H9 (cell line): ENCODE measurements around the gene NAT16. TPM values are rescaled to one million over a fixed set of nuclear protein-coding genes. Genes with fewer than 3 reads are reported as not detected.

ENCODE experiments used
- DNase-seq: peaks from one replicate; pipeline ENCODE4 v3.0.0-alpha.2; 2017
- H2AFZ ChIP-seq: one replicate; pipeline ENCODE4 v1.6.1; 2013; ENCODE audit warnings: mild to moderate bottlenecking, low read length, control low read depth, moderate library complexity
- H2AK5ac ChIP-seq: 2 replicates; pipeline ENCODE4 v1.6.1; 2013; ENCODE audit warnings: low read length, control low read depth, mixed read lengths; ENCODE audit not compliant: insufficient read length
- H2BK120ac ChIP-seq: one replicate; pipeline ENCODE4 v1.6.1; 2013; ENCODE audit warnings: low read depth, mild to moderate bottlenecking, low read length, control low read depth, inconsistent platforms; ENCODE audit not compliant: poor library complexity, severe bottlenecking
- H2BK12ac ChIP-seq: 2 replicates; pipeline ENCODE4 v1.6.1; 2013; ENCODE audit warnings: low read length, control low read depth, mixed read lengths, low read depth; ENCODE audit not compliant: insufficient read length
- H2BK15ac ChIP-seq: 2 replicates; pipeline ENCODE4 v1.6.1; 2013; ENCODE audit warnings: low read depth, low read length, control low read depth
- H2BK20ac ChIP-seq: one replicate; pipeline ENCODE4 v1.6.1; 2013; ENCODE audit warnings: low read depth, mild to moderate bottlenecking, low read length, control low read depth, inconsistent platforms; ENCODE audit not compliant: poor library complexity, severe bottlenecking
- H2BK5ac ChIP-seq: 2 replicates; pipeline ENCODE4 v1.6.1; 2013; ENCODE audit warnings: low read length, control low read depth, mixed read lengths; ENCODE audit not compliant: insufficient read length
- H3K14ac ChIP-seq: 2 replicates; pipeline ENCODE4 v1.6.1; 2013; ENCODE audit warnings: low read length, control low read depth; ENCODE audit not compliant: insufficient read depth
- H3K18ac ChIP-seq: 2 replicates; pipeline ENCODE4 v1.6.1; 2013; ENCODE audit warnings: low read depth, mild to moderate bottlenecking, mixed read lengths, low read length, control low read depth; ENCODE audit not compliant: insufficient read length
- H3K23ac ChIP-seq: 2 replicates; pipeline ENCODE4 v1.6.1; 2013; ENCODE audit warnings: low read length, control low read depth, mixed read lengths, low read depth; ENCODE audit not compliant: insufficient read length
- H3K23me2 ChIP-seq: 2 replicates; pipeline ENCODE4 v1.6.1; 2013; ENCODE audit warnings: low read depth, mild to moderate bottlenecking, mixed read lengths, low read length, control low read depth; ENCODE audit not compliant: insufficient read length, poor library complexity, severe bottlenecking
- H3K27ac ChIP-seq: 2 replicates; pipeline ENCODE4 v1.5.1; 2013; ENCODE audit warnings: low read length, control low read depth, mixed read lengths, low read depth; ENCODE audit not compliant: insufficient read length
- H3K27me3 ChIP-seq: 2 replicates; pipeline ENCODE4 v1.6.1; 2013; ENCODE audit warnings: low read length, control low read depth, inconsistent platforms; ENCODE audit not compliant: insufficient read depth
- H3K4ac ChIP-seq: 2 replicates; pipeline ENCODE4 v1.6.1; 2013; ENCODE audit warnings: low read depth, mild to moderate bottlenecking, control low read depth, inconsistent platforms, low read length, moderate library complexity
- H3K4me1 ChIP-seq: 2 replicates; pipeline ENCODE4 v1.6.1; 2013; ENCODE audit warnings: low read length, control low read depth, inconsistent platforms; ENCODE audit not compliant: insufficient read depth
- H3K4me2 ChIP-seq: 2 replicates; pipeline ENCODE4 v1.6.1; 2013; ENCODE audit warnings: low read length, control low read depth, mixed read lengths; ENCODE audit not compliant: insufficient read length, insufficient read depth
- H3K56ac ChIP-seq: 2 replicates; pipeline ENCODE4 v1.6.1; 2013; ENCODE audit warnings: low read depth, mild to moderate bottlenecking, mixed read lengths, low read length, control low read depth; ENCODE audit not compliant: insufficient read length
- H3K79me1 ChIP-seq: 2 replicates; pipeline ENCODE4 v1.6.1; 2013; ENCODE audit warnings: low read depth, mild to moderate bottlenecking, moderate library complexity, low read length, control low read depth, inconsistent platforms; ENCODE audit not compliant: insufficient read depth, poor library complexity, severe bottlenecking
- H3K79me2 ChIP-seq: 2 replicates; pipeline ENCODE4 v1.6.1; 2013; ENCODE audit warnings: low read length, control low read depth, inconsistent platforms; ENCODE audit not compliant: insufficient read depth
- H3K9ac ChIP-seq: 2 replicates; pipeline ENCODE4 v1.6.1; 2013; ENCODE audit warnings: low read length, control low read depth, mixed read lengths; ENCODE audit not compliant: insufficient read length; ENCODE audit errors: extremely low read depth
- H3K9me3 ChIP-seq: one replicate; pipeline ENCODE4 v1.6.1; 2013; ENCODE audit warnings: low read depth, low read length, inconsistent platforms; ENCODE audit not compliant: control insufficient read depth
- H3T11ph ChIP-seq: one replicate; pipeline ENCODE4 v1.6.1; 2013; ENCODE audit warnings: mild to moderate bottlenecking, low read length, control low read depth, inconsistent platforms
- H4K20me1 ChIP-seq: one replicate; pipeline ENCODE4 v1.6.1; 2013; ENCODE audit not compliant: control insufficient read depth, insufficient read length, insufficient read depth
- H4K5ac ChIP-seq: 2 replicates; pipeline ENCODE4 v1.6.1; 2013; ENCODE audit warnings: low read depth, mild to moderate bottlenecking, mixed read lengths, low read length, control low read depth; ENCODE audit not compliant: insufficient read length
- H4K8ac ChIP-seq: replicated peaks from 2 replicates; pipeline ENCODE4 v1.6.1; 2013; ENCODE audit warnings: low read length, control low read depth, mixed read lengths, low read depth; ENCODE audit not compliant: insufficient read length
- H4K91ac ChIP-seq: 2 replicates; pipeline ENCODE4 v1.6.1; 2013; ENCODE audit warnings: low read depth, mild to moderate bottlenecking, moderate library complexity, mixed read lengths, low read length, control low read depth; ENCODE audit not compliant: insufficient read length
- H3K27ac Mint-ChIP-seq, 3 experiments: 2 replicates in 2 of 3; 3 replicates in 1 of 3; pipeline ENCODE4 v1.8.0; 2020 to 2021; ENCODE audit warnings: mixed read lengths in 3 of 3, mild to moderate bottlenecking in 1 of 3, moderate library complexity in 1 of 3
- H3K27me3 Mint-ChIP-seq: 2 replicates; pipeline ENCODE4 v1.8.0; 2021; ENCODE audit warnings: low read depth, mild to moderate bottlenecking, moderate library complexity, mixed read lengths
- H3K36me3 Mint-ChIP-seq, 3 experiments: 2 replicates in 2 of 3; 3 replicates in 1 of 3; pipeline ENCODE4 v1.8.0; 2020 to 2021; ENCODE audit warnings: low read depth in 3 of 3, mixed read lengths in 3 of 3; ENCODE audit not compliant: insufficient read depth in 1 of 3
- H3K4me1 Mint-ChIP-seq, 2 experiments: 2 replicates each; pipeline ENCODE4 v1.8.0; 2020; ENCODE audit warnings: mixed read lengths in 2 of 2
- H3K4me3 Mint-ChIP-seq, 2 experiments: 2 replicates in 1 of 2; 3 replicates in 1 of 2; pipeline ENCODE4 v1.8.0; 2020 to 2021; ENCODE audit warnings: mild to moderate bottlenecking in 2 of 2, mixed read lengths in 2 of 2, moderate library complexity in 1 of 2
- H3K9me3 Mint-ChIP-seq, 2 experiments: 2 replicates in 1 of 2; 3 replicates in 1 of 2; pipeline ENCODE4 v1.8.0; 2020; ENCODE audit warnings: mild to moderate bottlenecking in 2 of 2, mixed read lengths in 2 of 2, moderate library complexity in 1 of 2
- WGBS: extraction: QIAGEN DNeasy Blood & Tissue Kit; methylation state at CpG from one replicate; pipeline ENCODE4 v1.1.7; 2013; ENCODE audit warnings: missing lambda C conversion rate, low lambda C conversion rate, mixed read lengths; ENCODE audit not compliant: insufficient read length; ENCODE audit errors: extremely low coverage; 5-methylcytosine and 5-hydroxymethylcytosine counted together
- long read RNA-seq: library from polyadenylated mRNA; unstranded; transcript quantifications from one replicate; pipeline ENCODE4 v2.0.0, GENCODE V29; 2020
- total RNA-seq: library from RNA; stranded (reverse); gene quantifications from 2 replicates; pipeline ENCODE4 v1.2.1, GENCODE V29; 2021
- TF ChIP-seq, protein P1 (sequence below): fragments of 200-600 bp; sonication (generic); conservative IDR thresholded peaks from 3 replicates; pipeline ENCODE4 v1.8.0; 2021; ENCODE audit warnings: antibody characterized with exemption, mild to moderate bottlenecking

The NAT16 gene
- 0.50 and 0.88 TPM in 2 replicates for total RNA-seq
- long read RNA-seq = 0 reads

DNA sequence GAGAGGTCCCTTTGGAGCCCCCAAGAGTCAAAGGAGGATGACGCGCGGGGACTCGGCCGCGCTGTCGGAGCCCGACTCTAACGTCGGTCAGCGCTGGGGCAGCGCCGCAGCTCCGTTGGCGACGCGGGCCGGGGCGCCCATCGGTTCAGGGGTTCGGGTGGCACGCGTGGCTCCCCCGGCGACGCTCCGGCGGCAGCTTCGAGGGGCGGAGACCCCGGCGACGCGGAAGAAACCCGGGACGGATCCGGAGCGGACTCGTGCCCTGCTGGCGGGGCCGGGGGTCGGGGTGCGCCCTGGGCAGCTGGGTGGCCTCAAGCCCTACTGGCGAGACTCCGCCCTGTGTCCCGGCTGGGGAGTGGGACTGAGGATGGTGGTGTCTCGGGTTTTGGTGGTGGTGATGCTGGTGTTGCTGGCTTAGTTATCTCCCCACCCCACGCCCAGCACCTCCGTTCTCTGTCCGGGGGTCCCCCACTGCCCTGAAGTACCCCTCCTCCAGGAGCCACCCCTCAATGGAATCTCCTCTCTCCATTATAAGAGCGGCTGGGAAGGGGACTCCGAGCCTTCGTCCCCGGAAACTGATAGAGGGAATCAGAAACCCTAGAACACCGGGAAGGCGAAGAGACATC lies at the start of gene NAT16:
TSS of gene NAT16 (minus strand) at position 164 of the 626 bp plus-strand sequence. CDS start 5,486 bp downstream, outside the sequence.
- Mint-ChIP-seq H3K36me3 (no peaks in the 10 kb centered on the region), H3K4me3 (peak within 1 kb of the TSS; percentile 61 to 90), H3K27me3 (peaks cover 71% of the 10 kb centered on the region), H3K9me3 (peaks cover 0 to under 1% of the 10 kb centered on the region in 2 experiments; a peak in 2 of 5 replicates), H3K4me1 (peaks cover 18 to 20% of the 10 kb centered on the region in 2 experiments), H3K27ac (peak within 1 kb of the TSS in 1 of 3 experiments; percentile 9; a peak in 1 of 7 replicates)
- no peak within 1 kb of the TSS for H2BK5ac ChIP-seq
- peaks cover 16% of the 10 kb centered on the region for H3K23me2 ChIP-seq
- no peak within 1 kb of the TSS for H3T11ph ChIP-seq
- TF ChIP-seq, protein P1, sequence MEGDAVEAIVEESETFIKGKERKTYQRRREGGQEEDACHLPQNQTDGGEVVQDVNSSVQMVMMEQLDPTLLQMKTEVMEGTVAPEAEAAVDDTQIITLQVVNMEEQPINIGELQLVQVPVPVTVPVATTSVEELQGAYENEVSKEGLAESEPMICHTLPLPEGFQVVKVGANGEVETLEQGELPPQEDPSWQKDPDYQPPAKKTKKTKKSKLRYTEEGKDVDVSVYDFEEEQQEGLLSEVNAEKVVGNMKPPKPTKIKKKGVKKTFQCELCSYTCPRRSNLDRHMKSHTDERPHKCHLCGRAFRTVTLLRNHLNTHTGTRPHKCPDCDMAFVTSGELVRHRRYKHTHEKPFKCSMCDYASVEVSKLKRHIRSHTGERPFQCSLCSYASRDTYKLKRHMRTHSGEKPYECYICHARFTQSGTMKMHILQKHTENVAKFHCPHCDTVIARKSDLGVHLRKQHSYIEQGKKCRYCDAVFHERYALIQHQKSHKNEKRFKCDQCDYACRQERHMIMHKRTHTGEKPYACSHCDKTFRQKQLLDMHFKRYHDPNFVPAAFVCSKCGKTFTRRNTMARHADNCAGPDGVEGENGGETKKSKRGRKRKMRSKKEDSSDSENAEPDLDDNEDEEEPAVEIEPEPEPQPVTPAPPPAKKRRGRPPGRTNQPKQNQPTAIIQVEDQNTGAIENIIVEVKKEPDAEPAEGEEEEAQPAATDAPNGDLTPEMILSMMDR = no peak
- H4K8ac ChIP-seq = no peak within 1 kb of the TSS
- no peak within 1 kb of the TSS for H2BK12ac ChIP-seq
- H3K14ac ChIP-seq = no peak within 1 kb of the TSS
- no peak within 1 kb of the TSS for H2BK20ac ChIP-seq
- no peak within 1 kb of the TSS for H2BK120ac ChIP-seq
- H2AK5ac ChIP-seq = no peak within 1 kb of the TSS
- no peaks in the 10 kb centered on the region for H4K20me1 ChIP-seq
- H2BK15ac ChIP-seq = no peak within 1 kb of the TSS
- no peaks in the 10 kb centered on the region for H3K9me3 ChIP-seq
- no peak for DNase-seq
- no peak within 1 kb of the TSS for H3K56ac ChIP-seq
- no peak within 1 kb of the TSS for H2AFZ ChIP-seq
- no peak within 1 kb of the TSS for H3K9ac ChIP-seq
- no peak within 1 kb of the TSS for H4K5ac ChIP-seq
- H3K18ac ChIP-seq = no peak within 1 kb of the TSS
- peak within 1 kb of the TSS; percentile 91 for H3K4me2 ChIP-seq
- no peaks in the 10 kb centered on the region for H3K79me2 ChIP-seq
- no peaks in the 10 kb centered on the region; the same call in 1 of the 2 replicates for H3K4me1 ChIP-seq
- no peak within 1 kb of the TSS for H3K23ac ChIP-seq
- H3K27me3 ChIP-seq = peaks cover 27% of the 10 kb centered on the region; the same call in 1 of the 2 replicates
- H4K91ac ChIP-seq = no peak within 1 kb of the TSS
- H3K4ac ChIP-seq = no peak within 1 kb of the TSS
- no peak within 1 kb of the TSS for H3K27ac ChIP-seq
- no peaks in the 10 kb centered on the region for H3K79me1 ChIP-seq
- WGBS = no CpG with 5 or more reads among the region's 56 CpGs
